Astrocyte of the cerebellum (primary cell): ENCODE measurements around the gene C20orf141.

ENCODE experiments used
- DNase-seq: peaks from one replicate; pipeline ENCODE4 v3.0.0-alpha.2; 2011; ENCODE audit warnings: low read depth
- H3K4me3 ChIP-seq: 2 replicates; pipeline ENCODE4 v1.5.1; 2011; ENCODE audit warnings: mild to moderate bottlenecking, low read depth, low read length, moderate library complexity
- in situ Hi-C: cut with HindIII; loops from 2 replicates; pipeline ENCODE4 v1.10.0; 2017; ENCODE audit warnings: low sequenced_read_pairs
- TF ChIP-seq, protein P1 (sequence below): IDR thresholded peaks from 2 replicates; pipeline ENCODE4 v1.5.1; 2012; ENCODE audit warnings: low read length, low read depth, moderate library complexity, mild to moderate bottlenecking; ENCODE audit errors: missing control alignments

The C20orf141 gene

DNA sequence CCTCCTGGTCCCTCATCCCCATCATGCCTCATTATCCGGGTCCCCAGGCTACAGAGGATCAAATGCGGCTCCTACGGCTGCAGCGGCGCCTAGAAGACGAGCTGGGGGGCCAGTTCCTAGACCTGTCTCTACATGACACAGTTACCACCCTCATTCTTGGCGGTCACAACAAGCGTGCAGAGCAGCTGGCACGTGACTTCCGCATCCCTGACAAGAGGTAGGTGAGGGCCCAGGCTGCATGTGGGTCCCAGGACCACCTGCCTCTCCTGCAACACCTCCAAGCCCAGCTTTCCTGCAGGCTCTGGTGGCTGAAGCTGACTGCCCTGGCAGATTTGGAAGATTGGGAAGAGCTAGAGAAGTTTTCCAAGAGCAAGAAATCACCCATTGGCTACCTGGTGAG, 50.3 kb downstream of the C20orf141 start:
- DNase-seq: no peak
- no peak overlapping the region for H3K4me3 ChIP-seq
- in situ Hi-C loops: no loop called here
- TF ChIP-seq, protein P1, sequence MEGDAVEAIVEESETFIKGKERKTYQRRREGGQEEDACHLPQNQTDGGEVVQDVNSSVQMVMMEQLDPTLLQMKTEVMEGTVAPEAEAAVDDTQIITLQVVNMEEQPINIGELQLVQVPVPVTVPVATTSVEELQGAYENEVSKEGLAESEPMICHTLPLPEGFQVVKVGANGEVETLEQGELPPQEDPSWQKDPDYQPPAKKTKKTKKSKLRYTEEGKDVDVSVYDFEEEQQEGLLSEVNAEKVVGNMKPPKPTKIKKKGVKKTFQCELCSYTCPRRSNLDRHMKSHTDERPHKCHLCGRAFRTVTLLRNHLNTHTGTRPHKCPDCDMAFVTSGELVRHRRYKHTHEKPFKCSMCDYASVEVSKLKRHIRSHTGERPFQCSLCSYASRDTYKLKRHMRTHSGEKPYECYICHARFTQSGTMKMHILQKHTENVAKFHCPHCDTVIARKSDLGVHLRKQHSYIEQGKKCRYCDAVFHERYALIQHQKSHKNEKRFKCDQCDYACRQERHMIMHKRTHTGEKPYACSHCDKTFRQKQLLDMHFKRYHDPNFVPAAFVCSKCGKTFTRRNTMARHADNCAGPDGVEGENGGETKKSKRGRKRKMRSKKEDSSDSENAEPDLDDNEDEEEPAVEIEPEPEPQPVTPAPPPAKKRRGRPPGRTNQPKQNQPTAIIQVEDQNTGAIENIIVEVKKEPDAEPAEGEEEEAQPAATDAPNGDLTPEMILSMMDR: no peak
